Right lobe of liver (tissue), 6 donors: Measurements from ENCODE around the gene PGBD5. TPM values are rescaled to one million over a fixed set of nuclear protein-coding genes. Genes with fewer than 3 reads are reported as not detected.

ENCODE experiments used
- ATAC-seq, 4 donors: fragments of 200-7000 bp; cut with Tn5 transposase; one replicate each; pipeline ENCODE4 v1.9.1; 2020; ENCODE audit warnings: mild to moderate bottlenecking in 4 of 4, moderate library complexity in 4 of 4
- DNase-seq, 3 donors: peaks; one replicate each; pipeline ENCODE4 v3.0.0-alpha.2; 2020
- H3K27ac ChIP-seq, 3 donors: fragments of 200-600 bp; one replicate each; pipeline ENCODE4 v1.8.0; 2022
- H3K27me3 ChIP-seq, 2 donors: fragments of 200-600 bp; one replicate each; pipeline ENCODE4 v1.8.0; 2022
- H3K36me3 ChIP-seq, 4 donors: fragments of 200-600 bp; sonication (generic) in 1 of 4; one replicate each; pipeline versions ENCODE4 v1.5.1 to v1.8.0; 2017 to 2022; ENCODE audit warnings: control low read depth in 1 of 4
- H3K4me1 ChIP-seq, 4 donors: fragments of 200-600 bp; sonication (generic) in 1 of 4; one replicate each; pipeline versions ENCODE4 v1.5.1 to v1.8.0; 2017 to 2022; ENCODE audit warnings: control low read depth in 1 of 4
- H3K4me3 ChIP-seq, 3 donors: fragments of 200-600 bp; one replicate each; pipeline ENCODE4 v1.8.0; 2022
- H3K9me3 ChIP-seq, 4 donors: fragments of 200-600 bp; sonication (generic) in 1 of 4; one replicate each; pipeline versions ENCODE4 v1.5.1 to v1.8.0; 2017 to 2022; ENCODE audit warnings: control low read depth in 1 of 4
- POLR2A ChIP-seq: fragments of 450-650 bp; IDR thresholded peaks from one replicate; pipeline ENCODE4 v1.6.1; 2017; ENCODE audit warnings: antibody characterized with exemption, mild to moderate bottlenecking
- WGBS: methylation state at CpG from one replicate; pipeline ENCODE4 v1.1.6; 2018; ENCODE audit warnings: low coverage, low lambda C conversion rate; ENCODE audit not compliant: insufficient coverage; ENCODE audit errors: missing lambda C conversion rate; 5-methylcytosine and 5-hydroxymethylcytosine counted together
- intact Hi-C, 2 donors: fragments of 100-400 bp; cut with DNase I; formaldehyde crosslinking; loops; one replicate each; pipeline versions ENCODE4 v1.11.2 to v1.14.1; 2022
- total RNA-seq, 6 experiments: library from RNA; depleted of rRNA in 2 of 6; stranded (reverse); fragments of >200 nt in 2 of 6; fragmentation: NEBNext Ultra II Directional in 3 of 6; extraction: Animal tissue kit (Norgen Biotek cat#: 25700) in 3 of 6; gene quantifications; one replicate each; pipeline versions ENCODE4 v1.1.0 to v1.2.4, GENCODE V29; 2016 to 2023
- TF ChIP-seq, protein P1 (sequence below), 4 donors: fragments of 200-600 bp in 3 of 4; fragments of 450-650 bp in 1 of 4; IDR thresholded peaks; one replicate each; pipeline versions ENCODE4 v1.5.1 to v1.8.0; 2016 to 2022; ENCODE audit warnings: antibody characterized with exemption in 4 of 4, mild to moderate bottlenecking in 2 of 4
- donor health status: DM: no; HTN: yes; CAD: no.
- donor health status: DM: no; HTN: no; CAD: no.
- donor health status: DM: no; HTN: no; CAD: no.
- donor health status: DM: no; HTN: yes; CAD: no.
- donor health status: DM: no; HTN: yes; CAD: no.

Gene PGBD5
- total RNA-seq, 6 experiments from 2014 or later: 0.80 to 6.4 (median 2.4) TPM

- ATAC-seq: peak in 1 of 4 donors; percentile 52
- Histone ChIP-seq H3K9me3 (no peaks in the 10 kb centered on the region), H3K27ac (no peak overlapping the region), H3K36me3 (no peaks in the 10 kb centered on the region), H3K27me3 (no peaks in the 10 kb centered on the region), H3K4me3 (no peak overlapping the region), H3K4me1 (peaks cover 0 to 3% (median 0%) of the 10 kb centered on the region in 4 donors)
- TF ChIP-seq, protein P1, sequence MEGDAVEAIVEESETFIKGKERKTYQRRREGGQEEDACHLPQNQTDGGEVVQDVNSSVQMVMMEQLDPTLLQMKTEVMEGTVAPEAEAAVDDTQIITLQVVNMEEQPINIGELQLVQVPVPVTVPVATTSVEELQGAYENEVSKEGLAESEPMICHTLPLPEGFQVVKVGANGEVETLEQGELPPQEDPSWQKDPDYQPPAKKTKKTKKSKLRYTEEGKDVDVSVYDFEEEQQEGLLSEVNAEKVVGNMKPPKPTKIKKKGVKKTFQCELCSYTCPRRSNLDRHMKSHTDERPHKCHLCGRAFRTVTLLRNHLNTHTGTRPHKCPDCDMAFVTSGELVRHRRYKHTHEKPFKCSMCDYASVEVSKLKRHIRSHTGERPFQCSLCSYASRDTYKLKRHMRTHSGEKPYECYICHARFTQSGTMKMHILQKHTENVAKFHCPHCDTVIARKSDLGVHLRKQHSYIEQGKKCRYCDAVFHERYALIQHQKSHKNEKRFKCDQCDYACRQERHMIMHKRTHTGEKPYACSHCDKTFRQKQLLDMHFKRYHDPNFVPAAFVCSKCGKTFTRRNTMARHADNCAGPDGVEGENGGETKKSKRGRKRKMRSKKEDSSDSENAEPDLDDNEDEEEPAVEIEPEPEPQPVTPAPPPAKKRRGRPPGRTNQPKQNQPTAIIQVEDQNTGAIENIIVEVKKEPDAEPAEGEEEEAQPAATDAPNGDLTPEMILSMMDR (IDR thresholded peaks at IDR 0.05): no peak
- no peak for TF ChIP-seq POLR2A
- intact Hi-C loops: no loop called here
- WGBS: 64% methylated on average over 7 of the region's 10 CpGs
- DNase-seq: no peak
Measured at GRCh38 chr1:230370109-230370508, 56.0 kb downstream of the PGBD5 start.

GRCh38 chr1:230368871-230369270 is 57.3 kb downstream of the PGBD5 start:
- Histone ChIP-seq H3K27ac (no peak overlapping the region), H3K4me1 (peaks cover 0 to 3% (median 0%) of the 10 kb centered on the region in 4 donors), H3K36me3 (no peaks in the 10 kb centered on the region), H3K27me3 (no peaks in the 10 kb centered on the region), H3K9me3 (no peaks in the 10 kb centered on the region), H3K4me3 (no peak overlapping the region)
- WGBS: 59% methylated on average over 4 of the region's 4 CpGs
- no peak for TF ChIP-seq POLR2A
- TF ChIP-seq, protein P1 (IDR thresholded peaks at IDR 0.05): no peak
- DNase-seq (no peak), ATAC-seq (no peak)
- intact Hi-C loops: no loop called here

DNA sequence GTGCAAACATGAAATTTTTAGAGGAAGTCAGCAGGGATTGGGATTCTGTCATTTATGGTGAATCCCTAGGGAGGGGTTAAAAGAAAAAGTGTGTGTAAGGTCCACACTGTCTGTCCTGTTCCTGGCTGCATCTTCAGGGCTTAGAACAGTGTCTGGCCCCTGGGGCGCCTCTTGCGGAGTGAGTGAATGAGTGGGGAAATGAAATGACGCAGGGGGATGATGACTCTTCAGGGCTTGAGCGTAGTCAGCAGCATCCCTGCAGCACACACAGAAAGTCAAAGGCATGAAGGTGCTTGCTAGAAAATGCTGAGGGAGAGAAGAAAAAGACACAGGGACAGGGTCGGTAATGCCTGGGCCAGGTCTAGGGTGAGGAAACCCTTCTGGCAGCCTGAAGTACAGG is 57.8 kb downstream of the PGBD5 start:
- Histone ChIP-seq H3K27ac (no peak overlapping the region), H3K36me3 (no peaks in the 10 kb centered on the region), H3K9me3 (no peaks in the 10 kb centered on the region), H3K4me3 (no peak overlapping the region), H3K27me3 (no peaks in the 10 kb centered on the region), H3K4me1 (peaks cover 0 to 3% (median 0%) of the 10 kb centered on the region in 4 donors)
- WGBS: 57% methylated on average over 3 of the region's 5 CpGs
- intact Hi-C loops: no loop called here
- ATAC-seq (no peak), DNase-seq (no peak)
- TF ChIP-seq, protein P1 (IDR thresholded peaks at IDR 0.05): no peak

- Histone ChIP-seq H3K27ac (no peak overlapping the region), H3K4me3 (no peak overlapping the region), H3K4me1 (peaks cover 0 to 3% (median 0%) of the 10 kb centered on the region in 4 donors), H3K9me3 (no peaks in the 10 kb centered on the region), H3K27me3 (no peaks in the 10 kb centered on the region), H3K36me3 (no peaks in the 10 kb centered on the region)
- DNase-seq (no peak), ATAC-seq (no peak)
- intact Hi-C loops: no loop called here
- TF ChIP-seq POLR2A: no peak
- TF ChIP-seq, protein P1 (IDR thresholded peaks at IDR 0.05): no peak
- 82% methylated on average over 6 of the region's 7 CpGs for WGBS
Measured at GRCh38 chr1:230366504-230366915, 59.6 kb downstream of the PGBD5 start.
